Esophagus squamous epithelium (tissue), 4 donors: ENCODE results near the gene OGN.

Experiments used
- POLR2A ChIP-seq, 4 donors: fragments of 450-650 bp; IDR thresholded peaks; one replicate each; pipeline ENCODE4 v1.6.1; 2017; ENCODE audit warnings: antibody characterized with exemption in 4 of 4, mild to moderate bottlenecking in 4 of 4, moderate library complexity in 3 of 4
- TF ChIP-seq, protein P1 (sequence below), 6 experiments: fragments of 450-650 bp in 4 of 6; fragments of 200-600 bp in 2 of 6; sonication (generic) in 2 of 6; IDR thresholded peaks; one replicate each; pipeline ENCODE4 v1.5.1; 2016 to 2019; ENCODE audit warnings: antibody characterized with exemption in 6 of 6, mild to moderate bottlenecking in 4 of 6, moderate library complexity in 4 of 6

DNA sequence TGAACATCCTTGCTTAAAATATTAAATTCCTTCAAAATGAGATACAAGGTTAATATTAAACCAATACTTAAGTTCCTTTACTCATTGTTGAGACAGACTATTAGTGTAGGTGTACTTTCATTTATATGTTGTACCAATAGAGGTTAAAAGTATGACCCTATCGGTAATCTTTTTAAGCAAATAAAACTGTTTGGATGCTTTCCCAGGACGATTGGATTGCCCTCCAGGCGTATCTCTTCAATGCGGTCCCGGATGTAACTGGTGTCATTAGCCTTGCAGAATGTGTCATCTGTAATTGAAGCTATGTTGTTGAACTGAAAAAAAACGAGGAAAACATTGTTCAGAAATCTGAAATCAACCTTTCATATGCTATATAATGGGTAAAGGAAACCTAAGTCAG, 18.9 kb downstream of the OGN start:
- TF ChIP-seq, protein P1, sequence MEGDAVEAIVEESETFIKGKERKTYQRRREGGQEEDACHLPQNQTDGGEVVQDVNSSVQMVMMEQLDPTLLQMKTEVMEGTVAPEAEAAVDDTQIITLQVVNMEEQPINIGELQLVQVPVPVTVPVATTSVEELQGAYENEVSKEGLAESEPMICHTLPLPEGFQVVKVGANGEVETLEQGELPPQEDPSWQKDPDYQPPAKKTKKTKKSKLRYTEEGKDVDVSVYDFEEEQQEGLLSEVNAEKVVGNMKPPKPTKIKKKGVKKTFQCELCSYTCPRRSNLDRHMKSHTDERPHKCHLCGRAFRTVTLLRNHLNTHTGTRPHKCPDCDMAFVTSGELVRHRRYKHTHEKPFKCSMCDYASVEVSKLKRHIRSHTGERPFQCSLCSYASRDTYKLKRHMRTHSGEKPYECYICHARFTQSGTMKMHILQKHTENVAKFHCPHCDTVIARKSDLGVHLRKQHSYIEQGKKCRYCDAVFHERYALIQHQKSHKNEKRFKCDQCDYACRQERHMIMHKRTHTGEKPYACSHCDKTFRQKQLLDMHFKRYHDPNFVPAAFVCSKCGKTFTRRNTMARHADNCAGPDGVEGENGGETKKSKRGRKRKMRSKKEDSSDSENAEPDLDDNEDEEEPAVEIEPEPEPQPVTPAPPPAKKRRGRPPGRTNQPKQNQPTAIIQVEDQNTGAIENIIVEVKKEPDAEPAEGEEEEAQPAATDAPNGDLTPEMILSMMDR (IDR thresholded peaks at IDR 0.05) = no peak
- no peak for TF ChIP-seq POLR2A (IDR thresholded peaks at IDR 0.05)
